HG02588 (cell line): ENCODE results near the gene DHX58.
"Not testable (repeated sequence)": the region's sequence is repeated elsewhere in the genome, so short reads cannot be mapped to it uniquely, and the experiment has no call there.

Source experiments
- ATAC-seq: cut with Tn5 transposase; IDR thresholded peaks from one replicate; pipeline ENCODE4 v1.9.1; 2021; ENCODE audit warnings: mild to moderate bottlenecking, moderate library complexity; ENCODE audit not compliant: unreplicated experiment

DHX58 gene

GRCh38 chr17:42112552-42113176 lies at the start of gene DHX58:
Gene DHX58 (minus strand): TSS chr17:42112714. CDS start chr17:42111892, 822 bp downstream.
- peak; percentile 50 for ATAC-seq

GRCh38 chr17:42160531-42160910 lies 48.0 kb upstream of the DHX58 start:
- no peak for ATAC-seq

GRCh38 chr17:42159796-42160530 lies 47.4 kb upstream of the DHX58 start:
- ATAC-seq = no peak

- no peak for ATAC-seq
Measured at GRCh38 chr17:42155614-42156045, 43.1 kb upstream of the DHX58 start.

GRCh38 chr17:42153919-42154742 lies 41.6 kb upstream of the DHX58 start:
- ATAC-seq = no peak

- ATAC-seq = no peak
Measured at GRCh38 chr17:42146911-42147607, 34.5 kb upstream of the DHX58 start.

- not testable (repeated sequence) for ATAC-seq
Measured at GRCh38 chr17:42143138-42143537, 30.6 kb upstream of the DHX58 start.

- ATAC-seq = no peak
Measured at GRCh38 chr17:42142371-42142896, 29.9 kb upstream of the DHX58 start.

- ATAC-seq = no peak
Measured at GRCh38 chr17:42141382-42141781, 28.9 kb upstream of the DHX58 start.

GRCh38 chr17:42140690-42141089 lies 28.2 kb upstream of the DHX58 start:
- not testable (repeated sequence) for ATAC-seq

GRCh38 chr17:42138749-42139492 lies 26.4 kb upstream of the DHX58 start:
- ATAC-seq = no peak

GRCh38 chr17:42136654-42137051 lies 24.1 kb upstream of the DHX58 start:
- ATAC-seq = no peak

- no peak for ATAC-seq
Measured at GRCh38 chr17:42135664-42136653, 23.4 kb upstream of the DHX58 start.

- no peak for ATAC-seq
Measured at GRCh38 chr17:42135151-42135550, 22.6 kb upstream of the DHX58 start.

- ATAC-seq = peak; percentile 42
Measured at GRCh38 chr17:42133461-42134041, 21.0 kb upstream of the DHX58 start.

GRCh38 chr17:42132941-42133340 lies 20.4 kb upstream of the DHX58 start:
- ATAC-seq = peak; percentile 22

- no peak for ATAC-seq
Measured at GRCh38 chr17:42131981-42132432, 19.5 kb upstream of the DHX58 start.

- no peak for ATAC-seq
Measured at GRCh38 chr17:42131232-42131631, 18.7 kb upstream of the DHX58 start.
